Measurements from ENCODE around the gene APOC3. TPM values are rescaled to one million over a fixed set of nuclear protein-coding genes. Genes with fewer than 3 reads are reported as not detected.

APOC3 gene
- total RNA-seq, 2 donors from 2014 or later, result 5.7 TPM; not detected in 1

- Histone ChIP-seq H3K4me1 (no peaks in the 10 kb centered on the region), H3K9me3 (no peaks in the 10 kb centered on the region), H3K27me3 (no peaks in the 10 kb centered on the region), H3K9ac (ENCODE audit: low read depth in 2 of 2, low read length in 2 of 2) (no peak overlapping the region), H3K27ac (no peak overlapping the region), H3K36me3 (peaks cover 8% of the 10 kb centered on the region), H3K4me3 (no peak overlapping the region)
- intact Hi-C loops (cut with DNase I), result no loop called here
- DNase-seq, result no peak
- TF ChIP-seq, protein P1, sequence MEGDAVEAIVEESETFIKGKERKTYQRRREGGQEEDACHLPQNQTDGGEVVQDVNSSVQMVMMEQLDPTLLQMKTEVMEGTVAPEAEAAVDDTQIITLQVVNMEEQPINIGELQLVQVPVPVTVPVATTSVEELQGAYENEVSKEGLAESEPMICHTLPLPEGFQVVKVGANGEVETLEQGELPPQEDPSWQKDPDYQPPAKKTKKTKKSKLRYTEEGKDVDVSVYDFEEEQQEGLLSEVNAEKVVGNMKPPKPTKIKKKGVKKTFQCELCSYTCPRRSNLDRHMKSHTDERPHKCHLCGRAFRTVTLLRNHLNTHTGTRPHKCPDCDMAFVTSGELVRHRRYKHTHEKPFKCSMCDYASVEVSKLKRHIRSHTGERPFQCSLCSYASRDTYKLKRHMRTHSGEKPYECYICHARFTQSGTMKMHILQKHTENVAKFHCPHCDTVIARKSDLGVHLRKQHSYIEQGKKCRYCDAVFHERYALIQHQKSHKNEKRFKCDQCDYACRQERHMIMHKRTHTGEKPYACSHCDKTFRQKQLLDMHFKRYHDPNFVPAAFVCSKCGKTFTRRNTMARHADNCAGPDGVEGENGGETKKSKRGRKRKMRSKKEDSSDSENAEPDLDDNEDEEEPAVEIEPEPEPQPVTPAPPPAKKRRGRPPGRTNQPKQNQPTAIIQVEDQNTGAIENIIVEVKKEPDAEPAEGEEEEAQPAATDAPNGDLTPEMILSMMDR (IDR thresholded peaks at IDR 0.05), result no peak
These were observed 37.9 kb downstream of the APOC3 start for GRCh38 chr11:116867619-116868018.

DNA sequence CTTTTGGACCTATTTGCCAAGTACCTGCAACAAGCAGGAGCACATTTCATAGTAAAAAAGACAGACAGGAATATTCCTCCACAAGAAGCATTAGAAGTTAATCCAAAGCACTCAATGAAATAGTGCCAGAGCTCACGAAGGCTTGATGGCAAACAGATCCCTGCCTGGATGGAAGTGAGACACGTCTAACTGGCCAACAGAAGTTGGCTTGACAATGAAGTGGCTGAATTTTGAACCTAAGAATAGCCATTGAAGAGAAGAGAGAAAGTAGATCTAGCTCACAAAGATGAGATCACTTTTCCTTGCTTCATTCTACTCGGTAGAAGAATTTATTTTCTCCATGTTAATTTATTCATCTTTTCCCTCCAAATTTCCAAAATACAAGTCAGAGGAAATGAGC is 38.4 kb downstream of the APOC3 start:
- H3K4me3 ChIP-seq, result no peak overlapping the region
- intact Hi-C loops (cut with DNase I), result no loop called here
- no peaks in the 10 kb centered on the region for H3K27me3 ChIP-seq
- DNase-seq, result no peak
- no peaks in the 10 kb centered on the region for H3K4me1 ChIP-seq
- no peaks in the 10 kb centered on the region for H3K9me3 ChIP-seq
- TF ChIP-seq, protein P1 (IDR thresholded peaks at IDR 0.05), result no peak
- no peak overlapping the region for H3K9ac ChIP-seq (ENCODE audit: low read depth in 2 of 2, low read length in 2 of 2)
- no peak overlapping the region for H3K27ac ChIP-seq
- H3K36me3 ChIP-seq, result peaks cover 8% of the 10 kb centered on the region

DNA sequence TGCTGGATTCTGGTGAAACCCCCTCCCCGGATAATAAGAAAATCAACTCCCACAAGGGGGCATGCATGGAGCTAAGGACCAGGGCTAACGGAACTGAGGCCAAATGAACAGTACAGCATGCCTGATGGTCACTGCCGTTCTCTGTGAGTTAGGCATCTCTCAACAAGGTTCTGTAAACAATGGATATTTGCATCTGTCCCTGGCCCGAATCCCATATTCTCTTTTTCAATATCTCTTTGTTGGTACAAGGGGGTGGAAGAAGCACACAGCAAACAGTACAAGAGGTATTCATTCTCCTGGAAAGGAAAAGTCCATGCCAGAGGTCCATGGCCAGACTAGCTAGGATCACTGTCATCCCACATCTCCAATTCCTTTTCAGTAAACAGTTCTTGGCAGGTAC is 39.9 kb downstream of the APOC3 start:
- TF ChIP-seq, protein P1 (IDR thresholded peaks at IDR 0.05), result no peak
- Histone ChIP-seq H3K27ac (no peak overlapping the region), H3K4me1 (no peaks in the 10 kb centered on the region), H3K9ac (ENCODE audit: low read depth in 2 of 2, low read length in 2 of 2) (no peak overlapping the region), H3K9me3 (no peaks in the 10 kb centered on the region), H3K4me3 (no peak overlapping the region), H3K27me3 (no peaks in the 10 kb centered on the region), H3K36me3 (peaks cover 8% of the 10 kb centered on the region)
- DNase-seq, result no peak
- intact Hi-C loops (cut with DNase I), result loop anchor here (10.0 kb wide), 1 partner anchor 355 kb away; no protein-coding TSS in a partner anchor

- Histone ChIP-seq H3K36me3 (peaks cover 8% of the 10 kb centered on the region), H3K9ac (ENCODE audit: low read depth in 2 of 2, low read length in 2 of 2) (no peak overlapping the region), H3K27ac (no peak overlapping the region), H3K27me3 (no peaks in the 10 kb centered on the region), H3K4me1 (no peaks in the 10 kb centered on the region), H3K4me3 (no peak overlapping the region), H3K9me3 (no peaks in the 10 kb centered on the region)
- TF ChIP-seq, protein P1 (IDR thresholded peaks at IDR 0.05), result no peak
- no peak for DNase-seq
- intact Hi-C loops (cut with DNase I), result loop anchor here (10.0 kb wide), 1 partner anchor 355 kb away; no protein-coding TSS in a partner anchor
These were observed 40.3 kb downstream of the APOC3 start for GRCh38 chr11:116870054-116870453.

DNA sequence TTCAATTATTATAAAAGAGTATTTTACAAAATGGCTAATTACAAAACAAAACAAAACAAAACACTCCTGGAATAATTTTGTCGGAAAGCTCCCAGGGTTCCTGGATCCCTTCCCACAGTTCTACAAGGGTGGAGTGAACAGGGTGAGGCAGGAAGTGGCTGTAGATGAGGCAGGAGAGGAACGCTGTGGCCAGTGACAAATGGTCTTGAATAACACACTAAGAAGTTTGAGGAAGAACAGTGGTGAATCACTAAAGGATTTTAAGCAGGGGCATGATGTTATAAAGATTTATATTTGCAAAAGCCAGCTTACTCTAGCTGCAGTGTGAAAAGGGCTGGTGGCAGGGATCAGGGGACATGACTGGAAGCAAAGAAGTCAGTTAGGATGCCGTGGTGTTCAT is 41.5 kb downstream of the APOC3 start:
- Histone ChIP-seq H3K27ac (no peak overlapping the region), H3K9me3 (no peaks in the 10 kb centered on the region), H3K36me3 (peaks cover 8% of the 10 kb centered on the region), H3K9ac (ENCODE audit: low read depth in 2 of 2, low read length in 2 of 2) (no peak overlapping the region), H3K27me3 (no peaks in the 10 kb centered on the region), H3K4me1 (no peaks in the 10 kb centered on the region), H3K4me3 (no peak overlapping the region)
- TF ChIP-seq, protein P1 (IDR thresholded peaks at IDR 0.05), result no peak
- intact Hi-C loops (cut with DNase I), result loop anchor here (10.0 kb wide), 1 partner anchor 354 kb away; no protein-coding TSS in a partner anchor
- no peak for DNase-seq

All from colonic mucosa (tissue), 4 donors.